HepG2 (cell line): Measurements from ENCODE around the gene SH3PXD2A. TPM values are rescaled to one million over a fixed set of nuclear protein-coding genes. Genes with fewer than 3 reads are reported as not detected.

Experiments
- CAMTA2 ChIP-seq: sonication (generic); formaldehyde crosslinking; IDR thresholded peaks from 2 replicates; pipeline ENCODE4 v1.4.0; 2020; ENCODE audit warnings: mild to moderate bottlenecking, missing genetic modification reagents, borderline replicate concordance
- FOXA1 ChIP-seq, 2 experiments: fragments of 450-650 bp in 1 of 2; sonication (generic) in 1 of 2; formaldehyde crosslinking in 1 of 2; IDR thresholded peaks; 2 replicates each; pipeline versions ENCODE4 v1.4.0 to v1.6.1; 2016 to 2020; ENCODE audit warnings: missing genetic modification reagents in 1 of 2
- FOXA3 ChIP-seq: IDR thresholded peaks from 2 replicates; pipeline ENCODE4 v1.6.1; 2016; ENCODE audit warnings: missing genetic modification reagents, missing compliant biosample characterization
- GFI1 ChIP-seq: sonication (generic); formaldehyde crosslinking; IDR thresholded peaks from 2 replicates; pipeline ENCODE4 v1.5.0; 2020; ENCODE audit warnings: missing genetic modification reagents, mild to moderate bottlenecking, borderline replicate concordance
- ISL2 ChIP-seq: sonication (generic); formaldehyde crosslinking; IDR thresholded peaks from 2 replicates; pipeline ENCODE4 v1.5.0; 2020; ENCODE audit warnings: missing genetic modification reagents
- JUND ChIP-seq: sonication (generic); formaldehyde crosslinking; IDR thresholded peaks from 2 replicates; pipeline ENCODE4 v1.8.0; 2022; ENCODE audit warnings: mild to moderate bottlenecking, missing genetic modification reagents
- MED1 ChIP-seq: sonication (generic); formaldehyde crosslinking; IDR thresholded peaks from 2 replicates; pipeline ENCODE4 v1.4.0; 2020; ENCODE audit warnings: missing genetic modification reagents
- MEF2D ChIP-seq: sonication (generic); formaldehyde crosslinking; IDR thresholded peaks from 2 replicates; pipeline ENCODE4 v1.5.1; 2020; ENCODE audit warnings: mild to moderate bottlenecking, missing genetic modification reagents
- NFIC ChIP-seq: IDR thresholded peaks from 2 replicates; pipeline ENCODE4 v1.6.1; 2012; ENCODE audit warnings: mild to moderate bottlenecking, low read length, inconsistent platforms
- NONO ChIP-seq, 2 experiments: fragments of 450-650 bp in 1 of 2; sonication (generic) in 1 of 2; formaldehyde crosslinking in 1 of 2; IDR thresholded peaks in 1 of 2; conservative IDR thresholded peaks in 1 of 2; 2 replicates each; pipeline versions ENCODE4 v1.6.1 to v1.8.0; 2017 to 2022; ENCODE audit warnings: mild to moderate bottlenecking in 1 of 2, missing genetic modification reagents in 1 of 2, moderate library complexity in 1 of 2
- REPIN1 ChIP-seq: sonication (generic); formaldehyde crosslinking; IDR thresholded peaks from 2 replicates; pipeline ENCODE4 v1.8.0; 2022; ENCODE audit warnings: missing genetic modification reagents, low read depth, mild to moderate bottlenecking, borderline replicate concordance
- SALL1 ChIP-seq: sonication (generic); formaldehyde crosslinking; IDR thresholded peaks from 2 replicates; pipeline ENCODE4 v1.8.0; 2022; ENCODE audit warnings: mild to moderate bottlenecking, missing genetic modification reagents
- SP5 ChIP-seq: IDR thresholded peaks from 2 replicates; pipeline ENCODE4 v1.6.1; 2016; ENCODE audit warnings: low read depth, borderline replicate concordance
- TARDBP ChIP-seq: sonication (generic); formaldehyde crosslinking; IDR thresholded peaks from 2 replicates; pipeline ENCODE4 v1.8.0; 2022; ENCODE audit warnings: mild to moderate bottlenecking, missing genetic modification reagents
- YEATS4 ChIP-seq: sonication (generic); formaldehyde crosslinking; IDR thresholded peaks from 2 replicates; pipeline ENCODE4 v1.4.0; 2020; ENCODE audit warnings: missing genetic modification reagents, borderline replicate concordance
- ZNF263 ChIP-seq: sonication (generic); formaldehyde crosslinking; IDR thresholded peaks from 2 replicates; pipeline ENCODE4 v1.4.0; 2020; ENCODE audit warnings: missing genetic modification reagents
- polyA plus RNA-seq, 8 experiments: library from polyadenylated mRNA; depleted of rRNA in 3 of 8; stranded (reverse) in 7 of 8; unstranded in 1 of 8; fragments of >200 nt; fragmentation: Illumina TruSeq in 4 of 8; extraction: Trizol in 4 of 8; gene quantifications; 2 replicates each; pipeline versions ENCODE4 v1.2.1 to v1.2.3, GENCODE V29; 2011 to 2016; ENCODE audit warnings: low read depth in 4 of 8, missing spikeins in 1 of 8, mixed read lengths in 1 of 8; ENCODE audit not compliant: insufficient read depth in 1 of 8
- total RNA-seq, 5 experiments: library from RNA; depleted of rRNA; stranded (reverse); fragments of >200 nt; fragmentation: Illumina TruSeq; extraction: Trizol; gene quantifications; 2 replicates each; pipeline ENCODE4 v1.2.3, GENCODE V29; 2016; ENCODE audit warnings: low read depth in 1 of 5
- TF ChIP-seq, protein P1 (sequence below), 2 experiments: sonication (generic) in 1 of 2; formaldehyde crosslinking in 1 of 2; IDR thresholded peaks; 2 replicates each; pipeline versions ENCODE4 v1.4.0 to v1.6.1; 2018 to 2020; ENCODE audit warnings: missing genetic modification reagents in 2 of 2, borderline replicate concordance in 1 of 2, low read depth in 1 of 2, mild to moderate bottlenecking in 1 of 2, missing biosample characterization in 1 of 2
- TF ChIP-seq, protein P2 (sequence below): IDR thresholded peaks from 2 replicates; pipeline ENCODE4 v1.4.0; 2020; ENCODE audit warnings: mild to moderate bottlenecking, missing genetic modification reagents
- TF ChIP-seq, protein P3 (sequence below): sonication (generic); formaldehyde crosslinking; IDR thresholded peaks from 2 replicates; pipeline ENCODE4 v1.8.1; 2023; ENCODE audit warnings: mild to moderate bottlenecking, inconsistent platforms, moderate library complexity, missing genetic modification reagents, borderline replicate concordance
- TF ChIP-seq, protein P4 (sequence below): sonication (generic); formaldehyde crosslinking; IDR thresholded peaks from 2 replicates; pipeline ENCODE4 v1.5.0; 2020; ENCODE audit warnings: mild to moderate bottlenecking, missing genetic modification reagents, moderate library complexity

The SH3PXD2A gene
- total and polyA plus RNA-seq, 2 of the 13 experiments (the other 11 are each of a cell fraction or from before 2014, with no cell fraction given): 11.1 to 11.3 TPM

DNA sequence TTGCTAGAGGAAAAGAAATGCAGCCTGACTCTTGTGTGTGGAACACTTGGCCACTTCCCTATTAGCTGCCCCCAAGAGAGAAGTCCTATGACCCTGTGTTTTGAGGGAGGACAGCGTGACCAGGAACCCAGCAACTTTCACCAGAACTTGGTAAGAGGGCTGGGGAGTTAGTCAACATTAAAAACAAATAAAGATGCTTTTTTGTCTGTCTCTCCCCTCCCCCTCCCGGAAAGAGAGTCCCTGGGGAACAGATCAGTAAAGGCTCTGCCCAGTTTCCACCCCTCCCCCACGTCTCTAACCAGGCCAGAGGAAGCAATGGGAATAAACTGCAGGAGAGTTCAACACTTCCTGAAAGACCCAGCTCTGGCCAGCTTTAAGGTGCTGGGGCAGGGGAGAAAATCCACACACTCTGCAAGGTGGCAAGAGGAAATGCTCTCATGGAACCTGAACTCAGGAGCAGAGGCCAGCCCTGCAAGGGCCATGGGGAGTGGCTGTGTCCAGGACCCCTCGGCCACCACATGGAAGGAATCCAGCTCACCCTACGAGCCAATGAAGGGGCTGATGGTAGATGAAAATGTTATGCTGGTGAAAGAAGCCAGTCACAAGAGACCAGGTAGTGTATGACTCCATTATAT lies 21.5 kb downstream of the SH3PXD2A start (continued):
- TF ChIP-seq NONO (IDR thresholded peaks at IDR 0.05): no peak
- TF ChIP-seq NONO (CRISPR knock-in tag; conservative IDR thresholded peaks at IDR 0.05): peak; percentile 75
- peak; percentile 82 for TF ChIP-seq MED1 (CRISPR knock-in tag)
- peak; percentile 26; the same call in 1 of the 2 replicates for TF ChIP-seq YEATS4 (CRISPR knock-in tag)
- TF ChIP-seq GFI1 (CRISPR knock-in tag): peak; percentile 45; the same call in 1 of the 2 replicates
- no peak for TF ChIP-seq JUND (CRISPR knock-in tag)
- TF ChIP-seq, protein P1, sequence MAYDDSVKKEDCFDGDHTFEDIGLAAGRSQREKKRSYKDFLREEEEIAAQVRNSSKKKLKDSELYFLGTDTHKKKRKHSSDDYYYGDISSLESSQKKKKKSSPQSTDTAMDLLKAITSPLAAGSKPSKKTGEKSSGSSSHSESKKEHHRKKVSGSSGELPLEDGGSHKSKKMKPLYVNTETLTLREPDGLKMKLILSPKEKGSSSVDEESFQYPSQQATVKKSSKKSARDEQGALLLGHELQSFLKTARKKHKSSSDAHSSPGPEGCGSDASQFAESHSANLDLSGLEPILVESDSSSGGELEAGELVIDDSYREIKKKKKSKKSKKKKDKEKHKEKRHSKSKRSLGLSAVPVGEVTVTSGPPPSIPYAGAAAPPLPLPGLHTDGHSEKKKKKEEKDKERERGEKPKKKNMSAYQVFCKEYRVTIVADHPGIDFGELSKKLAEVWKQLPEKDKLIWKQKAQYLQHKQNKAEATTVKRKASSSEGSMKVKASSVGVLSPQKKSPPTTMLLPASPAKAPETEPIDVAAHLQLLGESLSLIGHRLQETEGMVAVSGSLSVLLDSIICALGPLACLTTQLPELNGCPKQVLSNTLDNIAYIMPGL (CRISPR knock-in tag; IDR thresholded peaks at IDR 0.05; ENCODE audit: borderline replicate concordance in 1 of 2, low read depth in 1 of 2): no peak
- TF ChIP-seq ISL2 (CRISPR knock-in tag): peak; percentile 48; the same call in 1 of the 2 replicates
- TF ChIP-seq, protein P2, sequence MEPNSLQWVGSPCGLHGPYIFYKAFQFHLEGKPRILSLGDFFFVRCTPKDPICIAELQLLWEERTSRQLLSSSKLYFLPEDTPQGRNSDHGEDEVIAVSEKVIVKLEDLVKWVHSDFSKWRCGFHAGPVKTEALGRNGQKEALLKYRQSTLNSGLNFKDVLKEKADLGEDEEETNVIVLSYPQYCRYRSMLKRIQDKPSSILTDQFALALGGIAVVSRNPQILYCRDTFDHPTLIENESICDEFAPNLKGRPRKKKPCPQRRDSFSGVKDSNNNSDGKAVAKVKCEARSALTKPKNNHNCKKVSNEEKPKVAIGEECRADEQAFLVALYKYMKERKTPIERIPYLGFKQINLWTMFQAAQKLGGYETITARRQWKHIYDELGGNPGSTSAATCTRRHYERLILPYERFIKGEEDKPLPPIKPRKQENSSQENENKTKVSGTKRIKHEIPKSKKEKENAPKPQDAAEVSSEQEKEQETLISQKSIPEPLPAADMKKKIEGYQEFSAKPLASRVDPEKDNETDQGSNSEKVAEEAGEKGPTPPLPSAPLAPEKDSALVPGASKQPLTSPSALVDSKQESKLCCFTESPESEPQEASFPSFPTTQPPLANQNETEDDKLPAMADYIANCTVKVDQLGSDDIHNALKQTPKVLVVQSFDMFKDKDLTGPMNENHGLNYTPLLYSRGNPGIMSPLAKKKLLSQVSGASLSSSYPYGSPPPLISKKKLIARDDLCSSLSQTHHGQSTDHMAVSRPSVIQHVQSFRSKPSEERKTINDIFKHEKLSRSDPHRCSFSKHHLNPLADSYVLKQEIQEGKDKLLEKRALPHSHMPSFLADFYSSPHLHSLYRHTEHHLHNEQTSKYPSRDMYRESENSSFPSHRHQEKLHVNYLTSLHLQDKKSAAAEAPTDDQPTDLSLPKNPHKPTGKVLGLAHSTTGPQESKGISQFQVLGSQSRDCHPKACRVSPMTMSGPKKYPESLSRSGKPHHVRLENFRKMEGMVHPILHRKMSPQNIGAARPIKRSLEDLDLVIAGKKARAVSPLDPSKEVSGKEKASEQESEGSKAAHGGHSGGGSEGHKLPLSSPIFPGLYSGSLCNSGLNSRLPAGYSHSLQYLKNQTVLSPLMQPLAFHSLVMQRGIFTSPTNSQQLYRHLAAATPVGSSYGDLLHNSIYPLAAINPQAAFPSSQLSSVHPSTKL (CRISPR knock-in tag): peak; percentile 86
- 0 out of 2 replicates have a peak, but pooled peaks have one; percentile 38 for TF ChIP-seq MEF2D (CRISPR knock-in tag)
- no peak for TF ChIP-seq FOXA1 (IDR thresholded peaks at IDR 0.05)
- peak; percentile 42; the same call in 1 of the 2 replicates for TF ChIP-seq FOXA1 (CRISPR knock-in tag; IDR thresholded peaks at IDR 0.05)
- TF ChIP-seq CAMTA2 (CRISPR knock-in tag): no peak
- no peak for TF ChIP-seq ZNF263 (CRISPR knock-in tag)
- TF ChIP-seq REPIN1 (CRISPR knock-in tag): no peak
- TF ChIP-seq, protein P3, sequence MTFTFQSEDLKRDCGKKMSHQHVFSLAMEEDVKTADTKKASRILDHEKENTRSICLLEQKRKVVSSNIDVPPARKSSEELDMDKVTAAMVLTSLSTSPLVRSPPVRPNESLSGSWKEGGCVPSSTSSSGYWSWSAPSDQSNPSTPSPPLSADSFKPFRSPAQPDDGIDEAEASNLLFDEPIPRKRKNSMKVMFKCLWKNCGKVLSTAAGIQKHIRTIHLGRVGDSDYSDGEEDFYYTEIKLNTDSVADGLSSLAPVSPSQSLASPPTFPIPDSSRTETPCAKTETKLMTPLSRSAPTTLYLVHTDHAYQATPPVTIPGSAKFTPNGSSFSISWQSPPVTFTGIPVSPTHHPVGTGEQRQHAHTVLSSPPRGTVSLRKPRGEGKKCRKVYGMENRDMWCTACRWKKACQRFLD (CRISPR knock-in tag): no peak
- TF ChIP-seq FOXA3 (CRISPR knock-in tag): peak; percentile 69
- TF ChIP-seq NFIC: peak; percentile 79; the same call in 1 of the 2 replicates
- TF ChIP-seq TARDBP (CRISPR knock-in tag): peak; percentile 48; the same call in 1 of the 2 replicates
- TF ChIP-seq SP5 (CRISPR knock-in tag): peak; percentile 28; the same call in 1 of the 2 replicates
- TF ChIP-seq, protein P4, sequence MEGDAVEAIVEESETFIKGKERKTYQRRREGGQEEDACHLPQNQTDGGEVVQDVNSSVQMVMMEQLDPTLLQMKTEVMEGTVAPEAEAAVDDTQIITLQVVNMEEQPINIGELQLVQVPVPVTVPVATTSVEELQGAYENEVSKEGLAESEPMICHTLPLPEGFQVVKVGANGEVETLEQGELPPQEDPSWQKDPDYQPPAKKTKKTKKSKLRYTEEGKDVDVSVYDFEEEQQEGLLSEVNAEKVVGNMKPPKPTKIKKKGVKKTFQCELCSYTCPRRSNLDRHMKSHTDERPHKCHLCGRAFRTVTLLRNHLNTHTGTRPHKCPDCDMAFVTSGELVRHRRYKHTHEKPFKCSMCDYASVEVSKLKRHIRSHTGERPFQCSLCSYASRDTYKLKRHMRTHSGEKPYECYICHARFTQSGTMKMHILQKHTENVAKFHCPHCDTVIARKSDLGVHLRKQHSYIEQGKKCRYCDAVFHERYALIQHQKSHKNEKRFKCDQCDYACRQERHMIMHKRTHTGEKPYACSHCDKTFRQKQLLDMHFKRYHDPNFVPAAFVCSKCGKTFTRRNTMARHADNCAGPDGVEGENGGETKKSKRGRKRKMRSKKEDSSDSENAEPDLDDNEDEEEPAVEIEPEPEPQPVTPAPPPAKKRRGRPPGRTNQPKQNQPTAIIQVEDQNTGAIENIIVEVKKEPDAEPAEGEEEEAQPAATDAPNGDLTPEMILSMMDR (CRISPR knock-in tag): 0 out of 2 replicates have a peak, but pooled peaks have one; percentile 10
- peak; percentile 76 for TF ChIP-seq SALL1
